Measurements from ENCODE around the gene MRC1. TPM values are rescaled to one million over a fixed set of nuclear protein-coding genes. Genes with fewer than 3 reads are reported as not detected.

The MRC1 gene
- total RNA-seq = under 0.01 and 0.43 TPM in 2 replicates

GRCh38 chr10:17808971-17809841 lies at the start of gene MRC1:
Gene MRC1, plus strand, starts transcription at chr10:17809348. Its CDS starts 118 bp downstream, at chr10:17809466.

DNA sequence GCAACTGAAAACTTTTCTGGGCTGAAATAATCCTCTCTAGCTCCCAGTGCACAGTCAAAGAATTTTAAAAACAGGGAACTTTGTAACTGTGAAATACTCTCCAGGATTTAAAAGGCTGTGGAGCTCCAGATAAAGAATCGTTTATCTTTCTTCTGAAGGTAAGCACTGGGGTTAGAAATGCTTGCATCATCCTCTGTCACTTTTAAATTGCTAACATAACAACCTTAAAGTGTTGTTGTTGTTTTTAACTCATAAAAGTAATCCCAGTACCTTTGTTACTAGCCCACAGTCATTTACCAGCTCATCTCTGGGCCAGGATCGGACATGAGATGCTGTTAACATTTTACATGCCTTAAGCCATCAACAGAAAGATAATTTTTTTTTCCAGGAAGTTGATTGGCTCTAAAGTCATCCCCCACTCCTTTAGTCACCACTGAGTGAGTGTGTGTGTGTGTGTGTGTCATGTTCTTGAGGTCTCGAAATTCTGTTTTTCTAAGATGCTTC lies 142.8 kb downstream of the MRC1 start, which contains the start of gene SLC39A12:
Gene SLC39A12 (plus strand): TSS at position 51 of the 504 bp plus-strand sequence. CDS start 1,359 bp downstream, outside the sequence.

Small RNA genes lying within 50 kb of the gene (small RNA-seq; reads per million reads assigned to genes)
- gene MIR511 (ENCODE audit: low replicate concordance) = 0.16 reads per million

Other genes starting within 250 kb of the MRC1 start
- gene HACD1, start 192.0 kb upstream of the MRC1 start, total RNA-seq = 21.9 and 34.4 TPM in 2 replicates
- gene STAM, start 165.2 kb upstream of the MRC1 start, total RNA-seq = 30.2 and 46.8 TPM in 2 replicates
- under 0.01 and 0.14 TPM in 2 replicates for gene TMEM236, start 57.1 kb upstream of the MRC1 start, total RNA-seq
- gene SLC39A12, start 142.6 kb downstream of the MRC1 start, total RNA-seq = not detected in 2 replicates

Measured in placental pericyte (primary cell).